Stimulated activated CD4-positive, alpha-beta T cell treated with anti-CD3 and anti-CD28 coated beads, Interleukin-1b, Interleukin-23, amount 100 ng/mL, for 48 hours (primary cell): ENCODE measurements around the gene ZNF728.
"Not testable (repeated sequence)": the region's sequence is repeated elsewhere in the genome, so short reads cannot be mapped to it uniquely, and the experiment has no call there.

Source experiments
- DNase-seq: peaks from one replicate; pipeline ENCODE4 v3.0.0-alpha.2; 2020

ZNF728 gene

DNA sequence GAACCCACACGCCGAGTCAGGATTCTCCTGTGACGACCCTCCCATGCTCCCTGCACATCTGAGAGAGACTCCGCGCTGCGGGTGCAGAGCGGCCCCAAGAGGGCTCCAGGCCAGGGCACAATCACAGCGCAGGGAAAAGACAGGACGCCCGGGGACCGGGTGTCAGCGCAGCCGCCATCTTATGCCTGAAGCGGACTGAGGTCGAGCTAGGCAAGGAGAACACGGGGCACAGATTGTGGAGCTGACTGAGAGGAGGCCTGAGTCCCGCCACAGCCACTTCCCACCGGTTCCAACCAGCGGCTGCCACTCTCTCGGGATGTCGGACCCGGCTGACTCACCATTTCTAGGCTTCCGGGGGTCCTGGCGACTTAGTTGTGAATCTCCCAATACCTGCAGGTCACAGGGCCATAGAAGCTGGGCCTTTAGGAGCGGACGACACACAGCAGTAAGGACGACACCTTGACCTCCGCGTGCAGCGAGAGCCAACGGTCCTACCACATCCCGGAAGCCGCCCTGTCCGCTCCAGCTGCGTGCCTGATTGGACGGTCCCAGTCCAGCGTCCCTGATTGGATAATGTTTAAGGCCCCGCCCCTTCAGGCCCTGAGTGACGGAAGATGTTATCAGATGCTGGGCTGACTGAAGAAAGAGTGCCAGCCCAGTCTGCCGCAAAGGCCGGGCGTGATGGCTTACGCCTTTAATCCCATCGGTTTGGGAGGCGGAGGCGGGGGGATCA, at the start of gene ZNF728:
ZNF728 (minus strand) TSS at position 487 of the 733 bp plus-strand sequence; CDS start at position 341, 146 bp downstream.
- DNase-seq: no peak

DNA sequence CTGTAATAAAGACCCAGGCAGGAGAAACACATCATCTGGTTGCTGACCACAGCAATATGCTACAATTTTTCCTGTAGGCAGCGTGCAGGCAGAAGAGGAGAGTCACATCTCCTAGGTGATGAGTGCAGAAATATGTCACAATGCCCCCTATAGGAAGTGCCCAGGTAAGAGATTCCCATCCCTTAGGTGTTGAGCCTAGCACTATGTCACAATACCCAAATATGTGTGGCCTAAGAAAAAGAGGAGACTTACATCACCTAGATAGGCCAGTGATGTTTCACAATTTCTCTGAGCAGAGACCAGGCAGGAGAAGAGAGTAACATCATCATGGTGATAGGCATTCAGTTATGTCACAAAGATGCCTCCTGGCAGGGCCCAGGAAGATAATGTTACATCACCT, 49.4 kb upstream of the ZNF728 start:
- no peak for DNase-seq

GRCh38 chr19:23049256-23049655, 46.3 kb upstream of the ZNF728 start:
- no peak for DNase-seq

DNA sequence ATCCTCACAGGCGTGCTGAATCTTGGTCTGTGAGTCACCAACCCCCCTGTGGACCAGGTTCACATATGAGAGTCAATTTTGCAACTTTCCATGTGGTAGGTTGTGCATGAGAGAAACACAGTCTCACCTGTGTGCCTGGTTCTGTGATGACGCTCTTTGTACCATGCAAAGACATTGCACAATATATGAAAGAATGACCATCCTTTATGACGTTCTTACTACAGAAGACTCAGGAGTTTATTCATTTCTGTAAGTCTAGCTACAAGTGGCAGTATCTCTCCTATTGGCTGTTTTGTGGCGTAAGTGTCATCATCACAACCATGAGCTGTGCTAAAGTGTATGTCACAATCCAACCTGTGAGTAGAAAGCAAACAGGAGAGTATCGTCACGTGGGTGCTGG, 43.8 kb upstream of the ZNF728 start:
- no peak for DNase-seq

DNA sequence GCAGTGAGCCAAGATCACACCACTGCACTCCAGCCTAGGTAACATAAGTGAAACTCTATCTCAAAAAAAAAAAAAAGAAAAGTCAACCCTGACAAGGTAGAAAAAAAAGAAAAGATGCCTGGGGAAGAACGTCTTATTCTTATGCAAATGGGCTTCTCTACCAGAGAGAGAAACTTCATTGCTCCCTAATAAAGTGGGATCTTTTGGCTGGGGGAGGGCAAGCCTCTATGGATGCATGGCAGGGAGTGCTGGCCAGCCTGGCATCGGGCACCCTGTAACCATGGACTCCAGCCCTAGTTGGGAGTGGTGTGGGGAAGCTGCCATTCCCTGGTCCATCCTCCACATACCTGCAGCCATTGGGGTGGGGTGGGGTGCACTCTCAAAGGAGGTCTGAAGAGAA, 30.7 kb upstream of the ZNF728 start:
- DNase-seq: no peak

DNA sequence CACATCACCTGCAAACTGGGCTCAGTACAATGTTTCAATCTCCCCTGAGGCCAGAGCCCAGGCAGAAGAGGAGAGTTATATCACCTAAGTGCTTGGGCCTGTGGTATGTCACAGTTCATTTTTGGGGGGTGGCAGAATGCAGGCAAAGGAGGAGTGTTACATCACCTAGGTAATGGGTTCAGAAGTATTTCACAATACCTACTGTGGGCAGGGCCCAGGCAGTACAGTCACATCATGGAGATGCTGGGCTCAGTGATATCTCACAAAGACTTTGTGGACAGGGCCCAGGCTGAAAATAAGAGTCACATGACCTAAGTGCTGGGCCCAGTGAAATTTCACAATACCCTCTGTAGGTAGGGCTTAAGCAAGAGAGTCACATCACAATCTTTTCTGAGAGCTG, 12.7 kb upstream of the ZNF728 start:
- no peak for DNase-seq

GRCh38 chr19:22994957-22995356, 8.0 kb downstream of the ZNF728 start:
- not testable (repeated sequence) for DNase-seq

- DNase-seq: no peak
These were observed 26.7 kb downstream of the ZNF728 start for GRCh38 chr19:22976248-22976647.

- not testable (repeated sequence) for DNase-seq
These were observed 27.3 kb downstream of the ZNF728 start for GRCh38 chr19:22975546-22976136.

DNA sequence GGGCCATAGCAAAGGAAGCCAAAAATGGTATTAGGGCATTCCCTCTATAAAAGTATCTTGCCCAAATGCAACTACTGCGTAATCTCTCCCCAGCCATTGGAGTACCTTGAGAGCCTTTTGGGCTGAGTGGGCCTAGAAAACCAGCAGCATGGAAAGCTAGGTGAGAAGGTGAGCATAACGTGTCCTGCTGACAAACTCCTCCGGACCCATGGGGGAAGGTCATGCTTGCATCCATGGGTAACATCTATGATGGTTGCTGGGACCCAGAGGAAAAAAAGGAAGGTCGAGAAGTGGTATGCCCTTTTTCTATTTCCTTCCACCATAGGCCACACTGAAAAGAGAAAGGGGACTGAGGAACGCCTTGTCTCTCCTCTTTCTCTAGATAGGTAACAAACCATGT, 57.4 kb downstream of the ZNF728 start:
- DNase-seq: no peak

GRCh38 chr19:22935151-22935550, 67.8 kb downstream of the ZNF728 start:
- no peak for DNase-seq

DNA sequence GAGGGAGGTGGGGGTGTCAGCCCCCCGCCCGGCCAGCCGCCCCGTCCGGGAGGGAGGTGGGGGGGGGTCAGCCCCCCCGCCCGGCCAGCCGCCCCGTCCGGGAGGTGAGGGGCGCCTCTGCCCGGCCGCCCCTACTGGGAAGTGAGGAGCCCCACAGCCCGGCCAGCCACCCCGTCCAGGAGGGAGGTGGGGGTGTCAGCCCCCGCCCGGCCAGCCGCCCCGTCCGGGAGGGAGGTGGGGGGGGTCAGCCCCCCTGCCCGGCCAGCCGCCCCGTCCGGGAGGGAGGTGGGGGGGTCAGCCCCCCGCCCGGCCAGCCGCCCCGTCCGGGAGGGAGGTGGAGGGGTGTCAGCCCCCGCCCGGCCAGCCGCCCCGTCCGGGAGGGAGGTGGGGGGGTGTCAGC, 75.4 kb downstream of the ZNF728 start:
- DNase-seq: not testable (repeated sequence)

DNA sequence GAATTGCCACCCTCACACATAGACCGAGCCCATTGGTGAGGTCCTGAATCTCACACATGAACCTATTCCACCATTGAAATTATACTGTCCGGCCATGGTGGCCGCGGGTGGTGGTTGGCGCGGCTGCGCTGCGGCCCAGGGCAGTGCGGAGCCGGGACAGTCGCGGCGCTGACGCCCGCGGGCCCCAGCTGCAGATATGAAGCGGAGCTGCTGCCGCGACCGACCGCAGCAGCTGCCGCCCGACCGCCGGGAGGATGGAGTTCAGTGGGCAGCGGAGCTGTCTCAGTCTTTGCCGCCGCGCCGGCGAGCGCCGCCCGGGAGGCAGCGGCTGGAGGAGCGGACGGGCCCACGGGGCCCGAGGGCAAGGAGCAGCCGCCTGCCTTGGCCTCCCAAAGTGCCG, 77.8 kb downstream of the ZNF728 start:
- not testable (repeated sequence) for DNase-seq
